ENCODE data around the gene LYZL1. TPM values are rescaled to one million over a fixed set of nuclear protein-coding genes. Genes with fewer than 3 reads are reported as not detected.

LYZL1 gene
- total and polyA plus RNA-seq, 2 of the 8 experiments (the other 6 are each of a cell fraction or from before 2014, with no cell fraction given): not detected

DNA sequence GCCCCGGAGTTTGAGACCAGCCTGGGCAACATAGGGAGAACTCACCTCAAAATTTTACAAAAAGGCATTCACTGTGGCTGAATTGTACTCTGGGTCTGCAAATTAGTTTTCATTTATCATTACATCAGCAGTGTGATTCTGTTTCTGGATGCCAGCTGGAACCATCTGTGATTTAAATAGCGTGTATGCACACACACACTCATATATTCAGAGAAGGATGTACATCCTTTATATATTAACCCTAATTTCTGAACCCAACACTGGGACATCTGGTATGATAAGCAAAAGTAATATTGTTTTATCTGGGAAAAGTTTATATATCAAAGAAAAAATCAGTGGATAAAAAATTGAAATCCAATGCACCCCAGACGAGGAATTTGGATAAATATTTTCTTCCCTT, 33.8 kb upstream of the LYZL1 start:
- H3K56ac ChIP-seq (replicated peaks; ENCODE audit: insufficient read length, low read depth, low read length): no peak overlapping the region
- H3K9ac ChIP-seq (replicated peaks in 1 of 4; ENCODE audit: extremely low read depth in 1 of 4, low read depth in 3 of 4, low read length in 3 of 4): no peak overlapping the region
- no peaks in the 10 kb centered on the region for H3K27me3 ChIP-seq (replicated peaks in 1 of 4; ENCODE audit: control insufficient read depth in 3 of 4, extremely low read depth in 1 of 4, insufficient read depth in 3 of 4, low read length in 3 of 4)
- no peak overlapping the region for H3K23ac ChIP-seq (ENCODE audit: insufficient read length)
- H4K8ac ChIP-seq (ENCODE audit: extremely low read depth, insufficient read depth, low read length): no peak overlapping the region
- no peaks in the 10 kb centered on the region for H4K20me1 ChIP-seq (replicated peaks in 1 of 2; ENCODE audit: control insufficient read depth in 1 of 2, insufficient read depth in 2 of 2, low read length in 2 of 2)
- ChIA-PET POLR2A (ENCODE audit: partially characterized antibody) (no interaction called here), CTCF (ENCODE audit: partially characterized antibody) (interaction anchor here (1.5 to 8.9 kb wide), 3 partner anchors 13 to 316 kb away, joined by 3 to 94 read pairs (median 12); no protein-coding TSS in a partner anchor)
- peaks cover 0 to 3% (median under 1%) of the 10 kb centered on the region in 4 experiments; a peak in 2 of 7 replicates for H3K4me1 ChIP-seq (replicated peaks in 1 of 4; ENCODE audit: control insufficient read depth in 3 of 4, insufficient read depth in 4 of 4, low read length in 3 of 4)
- H3K4me2 ChIP-seq (ENCODE audit: insufficient read depth in 1 of 2, low read depth in 2 of 2, low read length in 2 of 2): no peak overlapping the region
- no peaks in the 10 kb centered on the region for H3K9me3 ChIP-seq (ENCODE audit: insufficient read depth in 2 of 2, low read depth in 1 of 2, low read length in 1 of 2)
- no peak overlapping the region for H2BK120ac ChIP-seq (replicated peaks; ENCODE audit: low read depth, low read length)
- H2BK5ac ChIP-seq (ENCODE audit: low read depth, low read length): no peak overlapping the region
- FAIRE-seq (no peak), DNase-seq (ENCODE audit: low read depth in 1 of 2, low spot score in 2 of 2) (no peak)
- H4K5ac ChIP-seq (ENCODE audit: insufficient read length, low read depth, low read length): no peak overlapping the region
- H3K27ac ChIP-seq (ENCODE audit: low read depth, low read length): no peak overlapping the region
- no peak overlapping the region for H2BK15ac ChIP-seq (ENCODE audit: low read length)
- no peak overlapping the region for H3K18ac ChIP-seq (ENCODE audit: extremely low read depth, low read length)
- H3K4ac ChIP-seq (replicated peaks; ENCODE audit: insufficient read length, low read depth, low read length): no peak overlapping the region
- H2BK12ac ChIP-seq (ENCODE audit: low read depth, low read length): no peak overlapping the region
- H3K79me2 ChIP-seq (ENCODE audit: control insufficient read depth in 1 of 2, insufficient read depth in 2 of 2, low read length in 2 of 2): no peaks in the 10 kb centered on the region
- no peaks in the 10 kb centered on the region for H3K23me2 ChIP-seq (ENCODE audit: low read depth, low read length)
- no peak overlapping the region for H4K91ac ChIP-seq (replicated peaks; ENCODE audit: insufficient read length, low read length)
- H2BK20ac ChIP-seq (ENCODE audit: low read length): no peak overlapping the region
- no peak overlapping the region for H3K14ac ChIP-seq (ENCODE audit: insufficient read length)
- H2AK5ac ChIP-seq (ENCODE audit: low read depth, low read length): no peak overlapping the region
- 88% methylated on average over 3 of the region's 3 CpGs; no CpG with 5 or more reads in 1 of the 2 experiments for WGBS, 2 experiments (ENCODE audit: extremely low coverage in 1 of 2, insufficient coverage in 1 of 2, insufficient read length in 1 of 2, insufficient replicate concordance in 2 of 2, low coverage in 1 of 2, low lambda C conversion rate in 2 of 2, missing lambda C conversion rate in 1 of 2)
- no peak overlapping the region for H3K4me3 ChIP-seq (ENCODE audit: extremely low read depth in 1 of 4, insufficient read depth in 2 of 4, low read depth in 3 of 4, low read length in 4 of 4)
- no peaks in the 10 kb centered on the region for H3K36me3 ChIP-seq (ENCODE audit: control insufficient read depth in 2 of 4, insufficient read depth in 4 of 4, low read length in 3 of 4)
- H3K79me1 ChIP-seq (ENCODE audit: low read depth, low read length): peaks cover 2% of the 10 kb centered on the region; the same call in 1 of the 2 replicates
- no peak overlapping the region for H2AFZ ChIP-seq (ENCODE audit: low read length)
- TF ChIP-seq YY1 (IDR thresholded peaks at IDR 0.05; ENCODE audit: low read depth, low read length) (no peak), CEBPB (IDR thresholded peaks at IDR 0.05; ENCODE audit: low read depth, low read length) (no peak), CHD2 (IDR thresholded peaks at IDR 0.05; ENCODE audit: low read length) (no peak), HDAC2 (IDR thresholded peaks at IDR 0.05; ENCODE audit: borderline replicate concordance in 1 of 2, low read depth in 2 of 2, low read length in 2 of 2) (no peak), EP300 (IDR thresholded peaks at IDR 0.05; ENCODE audit: borderline replicate concordance in 1 of 2, low read depth in 2 of 2, low read length in 2 of 2) (no peak), POLR2A (IDR thresholded peaks at IDR 0.05; ENCODE audit: control extremely low read depth in 1 of 2, low read depth in 2 of 2, low read length in 2 of 2) (no peak), TCF12 (IDR thresholded peaks at IDR 0.05; ENCODE audit: low read depth, low read length) (no peak), KDM4A (IDR thresholded peaks at IDR 0.05; ENCODE audit: low read depth, low read length, severe bottlenecking) (no peak), CHD1 (IDR thresholded peaks at IDR 0.05; ENCODE audit: low read depth, low read length) (no peak), SUZ12 (IDR thresholded peaks at IDR 0.05; ENCODE audit: low read length) (no peak), TBP (IDR thresholded peaks at IDR 0.05; ENCODE audit: low read depth, low read length) (no peak), BRCA1 (IDR thresholded peaks at IDR 0.05; ENCODE audit: low read depth, low read length) (no peak), JUND (IDR thresholded peaks at IDR 0.05; ENCODE audit: low read length) (no peak)
- TF ChIP-seq, protein P1, sequence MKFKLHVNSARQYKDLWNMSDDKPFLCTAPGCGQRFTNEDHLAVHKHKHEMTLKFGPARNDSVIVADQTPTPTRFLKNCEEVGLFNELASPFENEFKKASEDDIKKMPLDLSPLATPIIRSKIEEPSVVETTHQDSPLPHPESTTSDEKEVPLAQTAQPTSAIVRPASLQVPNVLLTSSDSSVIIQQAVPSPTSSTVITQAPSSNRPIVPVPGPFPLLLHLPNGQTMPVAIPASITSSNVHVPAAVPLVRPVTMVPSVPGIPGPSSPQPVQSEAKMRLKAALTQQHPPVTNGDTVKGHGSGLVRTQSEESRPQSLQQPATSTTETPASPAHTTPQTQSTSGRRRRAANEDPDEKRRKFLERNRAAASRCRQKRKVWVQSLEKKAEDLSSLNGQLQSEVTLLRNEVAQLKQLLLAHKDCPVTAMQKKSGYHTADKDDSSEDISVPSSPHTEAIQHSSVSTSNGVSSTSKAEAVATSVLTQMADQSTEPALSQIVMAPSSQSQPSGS (IDR thresholded peaks at IDR 0.05; ENCODE audit: low read length): no peak

Measured in H1 (cell line).